ENCODE data around the gene CAPN8.

Gene CAPN8

DNA sequence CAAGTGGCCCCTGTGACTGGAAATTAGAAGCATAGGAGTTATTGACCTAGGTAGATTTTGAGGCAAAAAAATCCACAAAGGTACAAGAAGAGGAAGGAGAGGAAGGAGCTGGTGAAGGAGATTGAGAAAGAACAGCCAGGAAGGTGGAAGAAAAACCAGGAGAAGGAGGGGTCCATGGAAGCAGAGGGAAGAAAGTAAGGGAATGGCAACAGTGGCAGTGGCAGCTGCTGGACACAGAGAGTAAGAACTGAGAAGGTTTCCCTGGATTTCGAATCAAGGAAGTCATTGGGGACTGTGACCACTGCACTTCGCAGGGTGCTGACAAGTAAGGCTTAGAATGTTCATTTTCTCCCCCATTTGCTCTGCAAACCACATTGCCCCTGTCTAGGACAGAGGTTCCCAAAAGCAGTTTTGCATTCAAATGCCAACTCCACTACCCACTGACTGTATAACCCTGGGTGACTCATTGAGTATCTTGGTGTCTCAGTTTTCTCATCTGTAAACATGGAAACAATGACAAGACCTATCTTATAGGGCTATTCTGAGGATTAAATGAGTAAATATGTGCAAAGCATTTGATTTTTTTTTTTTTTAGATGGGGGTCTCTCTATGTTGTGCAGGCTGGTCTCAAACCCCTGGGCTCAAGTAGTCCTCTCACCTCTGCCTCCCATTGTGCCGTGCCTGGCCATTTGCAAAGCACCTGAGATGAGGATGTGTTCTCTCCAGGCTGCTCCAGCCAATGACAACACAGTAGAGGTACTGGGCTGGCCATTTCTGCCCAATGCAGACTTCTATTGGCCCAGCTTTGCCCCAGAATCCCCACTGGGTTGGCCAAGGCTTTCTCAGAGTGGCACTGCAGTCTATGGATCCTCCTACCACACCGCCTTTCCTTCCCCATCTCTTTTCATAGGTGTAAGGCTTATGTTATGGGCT, 37.5 kb upstream of the CAPN8 start:
- DNase-seq (ENCODE audit: low read depth), result no peak

DNA sequence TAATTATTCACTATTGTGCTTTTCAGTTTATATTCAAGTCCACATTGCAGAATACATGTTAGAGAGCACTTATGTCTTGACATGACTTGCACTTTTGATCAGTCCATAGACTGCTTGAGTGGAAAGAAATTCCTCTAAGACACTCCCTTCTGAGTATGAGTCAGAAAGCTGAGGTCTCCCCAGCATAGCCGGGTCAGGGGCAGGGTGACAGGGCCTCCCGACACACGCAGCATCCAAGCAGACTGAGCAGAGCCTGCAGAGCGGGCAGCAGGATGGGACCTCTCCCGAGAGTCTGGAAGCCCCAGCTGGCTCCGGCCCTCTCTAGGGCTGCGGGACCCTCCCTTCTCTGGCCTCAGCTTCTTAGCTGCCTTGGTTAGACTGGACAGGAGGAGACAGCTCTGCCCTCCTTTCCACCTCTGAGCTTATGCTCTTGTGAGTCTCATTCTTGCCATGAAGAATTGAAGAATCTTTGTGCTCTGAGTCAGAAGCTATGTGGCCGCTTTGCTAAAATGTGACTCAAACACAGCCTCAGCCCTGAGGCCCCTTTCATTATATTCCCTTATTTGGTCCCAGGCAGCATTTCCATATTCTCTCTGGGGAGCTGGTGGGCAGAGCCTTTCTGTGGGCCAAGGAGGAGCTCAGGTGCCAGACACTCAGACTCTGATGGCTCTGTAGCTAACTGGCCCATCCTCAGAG, 35.6 kb upstream of the CAPN8 start:
- DNase-seq (ENCODE audit: low read depth), result no peak

DNA sequence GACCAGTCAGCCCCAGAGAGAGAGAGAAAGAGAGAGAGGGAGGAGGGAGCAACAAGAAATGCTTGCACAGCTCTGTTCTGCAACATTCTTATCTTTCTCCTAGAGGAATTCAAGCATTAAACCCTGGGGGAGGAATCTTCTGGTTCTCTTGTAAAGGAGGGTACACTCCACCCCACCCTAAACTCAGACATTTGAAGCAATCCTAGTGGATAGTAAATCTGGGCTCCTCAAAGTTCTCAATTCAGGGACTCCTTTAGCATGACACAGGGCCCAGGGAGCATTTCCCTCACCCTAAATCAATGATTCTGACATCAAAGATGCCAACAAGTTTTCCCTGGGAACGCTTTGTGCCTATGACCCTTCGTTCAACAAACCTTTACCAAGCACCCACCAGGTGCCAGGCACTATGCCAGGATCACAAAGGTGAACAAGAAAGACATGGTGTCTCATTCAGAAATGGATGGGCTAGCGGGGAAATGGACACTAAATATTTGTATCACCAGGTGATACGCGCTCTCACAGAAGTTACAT, 35.0 kb upstream of the CAPN8 start:
- DNase-seq (ENCODE audit: low read depth), result no peak

DNA sequence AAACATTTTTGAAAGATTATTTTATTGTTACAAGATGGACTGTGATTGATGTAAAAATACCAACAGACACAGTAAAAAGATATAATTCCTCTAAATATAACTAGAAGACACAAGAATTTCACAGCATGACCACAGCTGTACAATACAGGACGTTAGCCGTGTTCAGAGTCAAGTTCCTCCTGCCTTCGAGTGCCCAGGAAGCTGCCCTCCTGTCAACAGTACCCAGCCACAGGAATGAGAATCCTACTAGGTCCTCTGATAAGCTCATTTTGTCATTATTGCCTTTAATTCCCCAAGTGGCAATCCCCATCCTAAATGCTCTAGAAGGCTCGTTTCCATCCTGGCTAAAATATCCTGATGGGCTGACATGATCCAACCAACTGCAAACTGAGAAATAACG, 30.4 kb upstream of the CAPN8 start:
- DNase-seq (ENCODE audit: low read depth), result no peak

DNA sequence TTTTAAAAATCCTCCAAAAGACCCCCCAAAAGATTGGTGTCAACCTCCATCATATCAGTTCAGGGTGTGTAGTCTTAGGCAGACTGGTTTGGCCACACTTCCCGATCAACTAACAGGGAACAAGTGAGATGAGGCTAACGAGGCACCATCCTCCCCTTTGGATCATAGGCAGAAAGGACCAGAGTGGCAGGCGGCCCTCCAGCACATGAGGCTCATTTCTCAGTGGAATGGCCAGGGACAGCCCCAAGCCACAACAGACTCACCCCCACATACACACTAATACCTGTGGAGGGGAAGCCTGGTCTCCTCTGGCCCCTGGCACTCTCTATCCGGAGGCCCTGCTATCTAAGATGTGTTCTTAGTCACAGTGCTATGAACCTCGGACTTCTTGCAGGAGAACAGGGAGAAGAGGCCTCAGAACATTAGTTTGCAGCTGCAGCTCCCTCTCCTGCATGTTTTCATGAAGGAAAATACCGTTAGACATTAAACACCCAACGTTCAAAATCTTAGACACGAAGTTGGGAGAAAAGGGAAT, 29.6 kb upstream of the CAPN8 start:
- DNase-seq (ENCODE audit: low read depth), result no peak

- DNase-seq (ENCODE audit: low read depth), result no peak
Measured at GRCh38 chr1:223691121-223691520, 25.6 kb upstream of the CAPN8 start.

DNA sequence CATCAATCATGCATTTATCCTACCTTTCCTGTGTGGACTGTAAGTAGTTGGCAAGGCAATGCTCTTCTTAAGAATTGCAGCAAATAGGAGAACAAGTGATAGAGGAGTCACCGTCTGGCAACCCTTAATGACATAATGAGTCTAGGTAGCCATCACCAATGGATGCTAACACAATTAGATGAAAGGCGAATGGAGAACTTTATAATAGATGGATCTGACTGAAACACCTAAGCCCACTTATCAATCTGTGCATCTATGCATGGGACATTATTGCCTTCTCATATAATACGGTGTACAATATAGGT, 18.9 kb upstream of the CAPN8 start:
- DNase-seq (ENCODE audit: low read depth), result no peak

- DNase-seq (ENCODE audit: low read depth), result peak; percentile 41
Measured at GRCh38 chr1:223683586-223684487, 18.3 kb upstream of the CAPN8 start.

- DNase-seq (ENCODE audit: low read depth), result no peak
Measured at GRCh38 chr1:223682502-223682901, 17.0 kb upstream of the CAPN8 start.

- DNase-seq (ENCODE audit: low read depth), result no peak
Measured at GRCh38 chr1:223680188-223680587, 14.7 kb upstream of the CAPN8 start.

- DNase-seq (ENCODE audit: low read depth), result no peak
Measured at GRCh38 chr1:223678841-223679240, 13.3 kb upstream of the CAPN8 start.

GRCh38 chr1:223674119-223674890, 8.8 kb upstream of the CAPN8 start:
- no peak for DNase-seq (ENCODE audit: low read depth)

DNA sequence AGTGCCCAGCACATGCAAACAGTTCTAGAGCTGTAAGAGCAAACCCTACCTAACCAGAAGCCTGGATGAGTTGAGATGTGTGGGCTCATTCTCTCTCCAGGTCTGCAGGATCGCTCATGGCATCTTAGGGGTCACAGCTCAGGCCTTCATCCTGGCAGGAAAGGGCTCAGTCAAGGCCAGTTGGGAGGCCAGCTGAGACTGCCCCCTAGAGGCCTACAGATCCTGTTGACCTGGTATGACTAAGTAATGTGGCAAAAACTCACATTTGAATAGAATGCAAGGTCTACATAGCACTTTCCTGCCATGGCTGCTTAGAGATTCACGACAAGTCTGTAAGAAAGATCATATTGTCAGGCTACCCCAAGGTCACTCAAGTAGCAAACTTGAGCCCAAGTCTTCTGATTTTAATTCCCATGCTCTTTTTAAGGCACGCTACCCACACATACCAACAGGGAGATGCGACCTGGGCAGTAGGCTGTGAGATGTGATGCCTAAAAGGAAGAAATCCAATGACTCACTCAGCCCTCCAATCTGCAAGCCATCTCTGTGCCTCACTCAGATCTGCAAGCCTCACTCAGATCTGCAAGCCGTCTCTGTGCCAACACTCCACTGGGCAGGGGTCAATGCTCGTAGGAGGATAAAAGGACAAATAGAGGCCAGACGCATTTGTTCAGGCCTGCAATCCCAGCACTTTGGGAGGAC, 5.1 kb upstream of the CAPN8 start:
- no peak for DNase-seq (ENCODE audit: low read depth)

- no peak for DNase-seq (ENCODE audit: low read depth)
Measured at GRCh38 chr1:223669003-223669795, 3.7 kb upstream of the CAPN8 start.

DNA sequence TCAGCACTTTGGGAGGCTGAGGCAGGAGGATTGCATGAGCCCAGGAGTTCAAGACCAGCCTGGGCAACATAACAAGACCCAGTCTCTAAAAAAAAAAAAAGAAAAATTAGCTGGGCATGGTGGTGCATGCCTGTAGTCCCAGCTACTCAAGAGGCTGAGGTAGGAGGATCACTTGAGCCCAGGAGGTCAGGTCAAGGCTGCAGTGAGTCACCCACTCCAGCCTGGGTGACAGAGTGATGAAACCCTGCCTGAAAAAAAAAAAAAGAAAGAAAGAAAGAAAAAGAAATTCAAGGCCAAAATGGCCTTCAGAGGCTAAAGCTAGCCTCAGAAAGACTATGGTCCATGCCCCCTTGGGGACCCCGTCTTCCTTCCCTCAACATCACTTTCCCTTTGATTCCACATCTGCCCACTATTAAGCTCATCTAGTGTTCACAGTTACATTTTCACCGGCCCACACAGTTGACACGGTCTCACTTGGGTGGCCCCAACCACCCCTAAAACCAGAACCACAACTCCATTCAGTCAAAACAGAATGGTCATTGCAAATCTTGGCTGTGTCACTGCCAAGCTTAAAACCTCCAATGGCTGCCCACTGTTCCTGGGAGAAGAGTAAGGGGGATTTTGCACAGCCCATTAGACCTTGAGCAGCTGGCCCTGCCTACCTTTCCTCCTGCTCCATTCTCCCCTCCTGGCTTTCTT, 2.1 kb upstream of the CAPN8 start:
- no peak for DNase-seq (ENCODE audit: low read depth)

- DNase-seq (ENCODE audit: low read depth), result no peak
Measured at GRCh38 chr1:223664106-223664505, 1.4 kb downstream of the CAPN8 start.

- DNase-seq (ENCODE audit: low read depth), result no peak
Measured at GRCh38 chr1:223662943-223663342, 2.6 kb downstream of the CAPN8 start.

DNA sequence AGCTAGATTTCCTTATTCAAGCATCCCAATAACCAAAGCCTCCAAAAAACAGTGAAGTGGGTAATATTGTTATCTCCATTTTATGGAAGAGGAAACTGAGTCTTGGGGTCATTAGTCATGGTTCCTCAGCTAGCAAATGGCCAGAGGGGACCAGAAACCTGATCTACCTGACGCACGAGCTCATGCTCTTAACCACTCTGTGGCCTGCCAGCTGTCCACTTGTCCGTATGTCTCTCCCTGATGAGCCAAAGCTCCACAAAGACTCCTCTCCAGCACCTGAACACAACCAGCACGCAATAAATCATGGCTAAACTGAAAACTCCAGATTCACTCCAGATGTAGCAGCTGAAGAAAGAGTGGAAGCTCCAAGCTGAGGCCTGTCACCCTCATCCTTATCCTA, 5.8 kb downstream of the CAPN8 start:
- DNase-seq (ENCODE audit: low read depth), result no peak

DNA sequence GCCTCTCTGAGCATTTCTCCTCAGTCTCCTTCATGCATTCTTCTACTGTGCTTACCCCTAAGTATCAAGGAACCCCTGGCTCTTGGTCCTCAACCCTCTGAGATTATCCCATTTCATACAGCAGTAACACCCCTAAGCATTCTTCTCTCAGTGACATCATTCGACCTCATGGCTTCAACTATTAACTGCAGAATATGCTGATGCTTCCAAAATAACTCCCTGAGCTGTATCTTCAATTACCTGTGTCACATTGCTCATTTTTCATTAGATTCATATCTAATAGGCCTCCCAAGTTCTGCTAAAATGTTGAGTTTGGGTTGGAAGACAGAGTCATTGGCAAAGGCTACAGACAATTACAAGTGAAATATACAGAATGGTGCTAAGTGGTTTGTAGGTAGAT, 7.5 kb downstream of the CAPN8 start:
- no peak for DNase-seq (ENCODE audit: low read depth)

Measured in activated T-cell treated with anti-CD3 and anti-CD28 coated beads for 1 hour (primary cell).